ENCODE results near the gene SLC38A1.
"Not testable (repeated sequence)": the region's sequence is repeated elsewhere in the genome, so short reads cannot be mapped to it uniquely, and the experiment has no call there.

SLC38A1 gene

GRCh38 chr12:46268583-46269428, at the start of gene SLC38A1:
TSS of gene SLC38A1 (minus strand) at chr12:46269043. CDS start at chr12:46239800, 29,243 bp downstream.
- DNase-seq: peak; percentile 56

- DNase-seq: no peak
Observed at GRCh38 chr12:46318037-46318436, 49.2 kb upstream of the SLC38A1 start.

- DNase-seq: no peak
Observed at GRCh38 chr12:46304070-46304469, 35.2 kb upstream of the SLC38A1 start.

GRCh38 chr12:46303039-46303666, 34.3 kb upstream of the SLC38A1 start:
- peak; percentile 36 for DNase-seq

- no peak for DNase-seq
Observed at GRCh38 chr12:46300910-46301309, 32.1 kb upstream of the SLC38A1 start.

GRCh38 chr12:46299851-46300250, 31.0 kb upstream of the SLC38A1 start:
- no peak for DNase-seq

GRCh38 chr12:46298261-46298660, 29.4 kb upstream of the SLC38A1 start:
- no peak for DNase-seq

GRCh38 chr12:46296822-46297221, 28.0 kb upstream of the SLC38A1 start:
- DNase-seq: no peak

- DNase-seq: no peak
Observed at GRCh38 chr12:46292754-46293402, 24.0 kb upstream of the SLC38A1 start.

- not testable (repeated sequence) for DNase-seq
Observed at GRCh38 chr12:46291953-46292352, 23.1 kb upstream of the SLC38A1 start.

- DNase-seq: not testable (repeated sequence)
Observed at GRCh38 chr12:46285177-46285576, 16.3 kb upstream of the SLC38A1 start.

GRCh38 chr12:46282829-46283228, 14.0 kb upstream of the SLC38A1 start:
- no peak for DNase-seq

GRCh38 chr12:46276756-46277155, 7.9 kb upstream of the SLC38A1 start:
- DNase-seq: no peak

- no peak for DNase-seq
Observed at GRCh38 chr12:46271863-46272262, 3.0 kb upstream of the SLC38A1 start.

GRCh38 chr12:46269429-46270241, 792 bp upstream of the SLC38A1 start:
- no peak for DNase-seq

GRCh38 chr12:46267825-46268582, 839 bp downstream of the SLC38A1 start:
- DNase-seq: no peak

GRCh38 chr12:46267575-46267824, 1.3 kb downstream of the SLC38A1 start:
- DNase-seq: no peak

- peak; percentile 13 for DNase-seq
Observed at GRCh38 chr12:46266869-46267574, 1.8 kb downstream of the SLC38A1 start.

GRCh38 chr12:46266382-46266791, 2.5 kb downstream of the SLC38A1 start:
- DNase-seq: no peak

- no peak for DNase-seq
Observed at GRCh38 chr12:46265734-46266133, 3.1 kb downstream of the SLC38A1 start.

GRCh38 chr12:46265102-46265501, 3.7 kb downstream of the SLC38A1 start:
- no peak for DNase-seq

- no peak for DNase-seq
Observed at GRCh38 chr12:46264057-46264456, 4.8 kb downstream of the SLC38A1 start.
